AG09319 (cell line): ENCODE measurements around the gene TFDP1.

Experiments used
- DNase-seq: peaks from one replicate; pipeline ENCODE4 v3.0.0-alpha.2; 2010; ENCODE audit warnings: low read depth; ENCODE audit errors: extremely low read depth
- CTCF ChIP-seq: IDR thresholded peaks from 2 replicates; pipeline ENCODE4 v1.5.1; 2011; ENCODE audit warnings: low read depth, mild to moderate bottlenecking, inconsistent platforms, low read length, moderate library complexity

TFDP1 gene

GRCh38 chr13:113646376-113646775, 61.8 kb downstream of the TFDP1 start:
- no peak for DNase-seq
- no peak for TF ChIP-seq CTCF

GRCh38 chr13:113646921-113647340, 62.4 kb downstream of the TFDP1 start:
- TF ChIP-seq CTCF, result no peak
- DNase-seq, result no peak

- TF ChIP-seq CTCF, result no peak
Observed at GRCh38 chr13:113647351-113648215, 63.0 kb downstream of the TFDP1 start.

GRCh38 chr13:113648216-113648610, 63.7 kb downstream of the TFDP1 start:
- no peak for TF ChIP-seq CTCF
- no peak for DNase-seq

More at GRCh38 chr13:113647351-113648215, 63.0 kb downstream of the TFDP1 start:
- DNase-seq, result no peak

- no peak for DNase-seq
- no peak for TF ChIP-seq CTCF
Observed at GRCh38 chr13:113649212-113649611, 64.7 kb downstream of the TFDP1 start.

GRCh38 chr13:113650275-113650674, 65.7 kb downstream of the TFDP1 start:
- no peak for DNase-seq
- TF ChIP-seq CTCF, result no peak

GRCh38 chr13:113650731-113651148, 66.2 kb downstream of the TFDP1 start:
- DNase-seq, result no peak
- TF ChIP-seq CTCF, result no peak
